Mesenchymal stem cell (in vitro differentiated cells and primary cell): Measurements from ENCODE around the gene MYL6.

Experiments used
- DNase-seq: peaks from one replicate; pipeline ENCODE4 v3.0.0-alpha.2; 2013
- H2AFZ ChIP-seq: one replicate; pipeline ENCODE4 v1.6.1; 2013; ENCODE audit warnings: low read depth, mild to moderate bottlenecking, control low read depth, inconsistent platforms, low read length, moderate library complexity
- H2AK5ac ChIP-seq: 2 replicates; pipeline ENCODE4 v1.6.1; 2013; ENCODE audit warnings: low read length, moderate library complexity, mild to moderate bottlenecking, inconsistent platforms; ENCODE audit not compliant: severe bottlenecking
- H2BK120ac ChIP-seq: one replicate; pipeline ENCODE4 v1.6.1; 2013; ENCODE audit warnings: low read depth, mild to moderate bottlenecking, inconsistent platforms, low read length, moderate library complexity
- H2BK12ac ChIP-seq, 2 experiments: one replicate each; pipeline ENCODE4 v1.6.1; 2013; ENCODE audit warnings: inconsistent platforms in 2 of 2, low read length in 2 of 2, mild to moderate bottlenecking in 2 of 2, moderate library complexity in 2 of 2, control low read depth in 1 of 2
- H2BK15ac ChIP-seq: one replicate; pipeline ENCODE4 v1.6.1; 2013; ENCODE audit warnings: mild to moderate bottlenecking, low read depth, inconsistent platforms; ENCODE audit not compliant: poor library complexity, severe bottlenecking
- H2BK5ac ChIP-seq: 2 replicates; pipeline ENCODE4 v1.6.1; 2013; ENCODE audit warnings: low read depth, mild to moderate bottlenecking, low read length, control low read depth, inconsistent platforms; ENCODE audit not compliant: poor library complexity, severe bottlenecking
- H3K14ac ChIP-seq, 2 experiments: one replicate each; pipeline ENCODE4 v1.6.1; 2013; ENCODE audit warnings: inconsistent platforms in 2 of 2, low read length in 2 of 2, control low read depth in 1 of 2, mild to moderate bottlenecking in 1 of 2, moderate library complexity in 1 of 2
- H3K18ac ChIP-seq, 2 experiments: one replicate each; pipeline ENCODE4 v1.6.1; 2013; ENCODE audit warnings: inconsistent platforms in 2 of 2, low read length in 2 of 2, control low read depth in 1 of 2, low read depth in 1 of 2, mild to moderate bottlenecking in 1 of 2
- H3K23ac ChIP-seq, 2 experiments: one replicate each; pipeline ENCODE4 v1.6.1; 2013; ENCODE audit warnings: inconsistent platforms in 2 of 2, low read length in 2 of 2, mild to moderate bottlenecking in 2 of 2, moderate library complexity in 2 of 2, control low read depth in 1 of 2
- H3K27ac ChIP-seq: 2 replicates; pipeline ENCODE4 v1.5.1; 2013; ENCODE audit warnings: mild to moderate bottlenecking, moderate library complexity, low read length, control low read depth, inconsistent platforms; ENCODE audit not compliant: poor library complexity, severe bottlenecking
- H3K27me3 ChIP-seq, 2 experiments: 2 replicates each; pipeline versions ENCODE4 v1.6.1 to v1.7.0; 2013; ENCODE audit warnings: low read length in 2 of 2, mild to moderate bottlenecking in 2 of 2, moderate library complexity in 2 of 2, control low read depth in 1 of 2, inconsistent platforms in 1 of 2; ENCODE audit not compliant: control insufficient read depth in 1 of 2, insufficient read depth in 1 of 2
- H3K36me3 ChIP-seq, 2 experiments: 2 replicates each; pipeline versions ENCODE4 v1.6.1 to v1.7.0; 2013; ENCODE audit warnings: low read length in 2 of 2, control low read depth in 1 of 2, inconsistent platforms in 1 of 2, low read depth in 1 of 2, mild to moderate bottlenecking in 1 of 2; ENCODE audit not compliant: insufficient read depth in 2 of 2, control insufficient read depth in 1 of 2
- H3K4ac ChIP-seq, 2 experiments: one replicate each; pipeline ENCODE4 v1.6.1; 2013; ENCODE audit warnings: inconsistent platforms in 2 of 2, low read length in 2 of 2, mild to moderate bottlenecking in 2 of 2, moderate library complexity in 2 of 2, control low read depth in 1 of 2, low read depth in 1 of 2
- H3K4me1 ChIP-seq: 2 replicates; pipeline ENCODE4 v1.6.1; 2013; ENCODE audit warnings: low read depth, low read length, control low read depth; ENCODE audit not compliant: control insufficient read depth, insufficient read depth
- H3K4me2 ChIP-seq: 2 replicates; pipeline ENCODE4 v1.6.1; 2013; ENCODE audit warnings: low read length, mild to moderate bottlenecking, inconsistent platforms; ENCODE audit not compliant: poor library complexity, severe bottlenecking
- H3K4me3 ChIP-seq, 2 experiments: 2 replicates each; pipeline versions ENCODE4 v1.5.1 to v1.7.0; 2013; ENCODE audit warnings: low read length in 2 of 2, mild to moderate bottlenecking in 2 of 2, control low read depth in 1 of 2, low read depth in 1 of 2; ENCODE audit not compliant: insufficient read depth in 1 of 2
- H3K79me1 ChIP-seq: replicated peaks from 2 replicates; pipeline ENCODE4 v1.6.1; 2013; ENCODE audit warnings: mild to moderate bottlenecking, control low read depth, low read length, inconsistent platforms; ENCODE audit not compliant: poor library complexity, severe bottlenecking
- H3K9ac ChIP-seq: 2 replicates; pipeline ENCODE4 v1.7.0; 2013; ENCODE audit warnings: mild to moderate bottlenecking, low read length, moderate library complexity
- H3K9me3 ChIP-seq: 2 replicates; pipeline ENCODE4 v1.7.0; 2013; ENCODE audit warnings: mild to moderate bottlenecking, low read length; ENCODE audit not compliant: control insufficient read depth
- H4K8ac ChIP-seq: one replicate; pipeline ENCODE4 v1.6.1; 2013; ENCODE audit warnings: inconsistent platforms, mild to moderate bottlenecking, low read length, moderate library complexity
- H4K91ac ChIP-seq: one replicate; pipeline ENCODE4 v1.6.1; 2013; ENCODE audit warnings: mild to moderate bottlenecking, low read length, inconsistent platforms
- WGBS: methylation state at CpG from one replicate; pipeline ENCODE4 v1.1.7; 2013; ENCODE audit warnings: mixed read lengths; 5-methylcytosine and 5-hydroxymethylcytosine counted together

The MYL6 gene

DNA sequence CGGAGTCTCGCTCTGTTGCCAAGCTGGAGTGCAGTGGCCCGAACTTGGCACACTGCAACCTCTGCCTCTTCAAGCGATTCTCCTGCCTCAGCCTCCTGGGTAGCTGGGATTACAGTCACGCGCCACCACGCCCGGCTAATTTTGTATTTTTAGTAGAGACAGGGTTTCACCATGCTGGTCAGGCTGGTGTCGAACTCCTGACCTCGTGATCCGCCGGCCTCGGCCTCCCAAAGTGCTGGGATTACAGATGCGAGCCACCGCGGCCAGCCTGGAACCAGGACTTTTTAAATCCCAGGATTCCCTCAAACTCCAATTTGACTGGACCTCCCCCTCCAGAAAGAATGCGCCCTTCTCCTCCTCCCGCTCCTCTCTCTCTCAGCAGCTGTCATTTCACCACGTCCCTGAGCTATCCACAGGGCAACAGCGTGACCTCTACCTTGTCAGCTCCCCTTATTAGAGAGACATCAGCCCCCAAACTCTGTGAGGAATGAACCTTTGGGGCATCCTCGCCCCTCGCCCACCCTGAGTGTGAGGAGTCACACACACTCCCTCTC, 28.1 kb upstream of the MYL6 start:
- Histone ChIP-seq H3K79me1 (peaks cover 40% of the 10 kb centered on the region), H3K9ac (peak overlapping the region; percentile 93), H4K91ac (no peak overlapping the region), H4K8ac (no peak overlapping the region), H2AFZ (no peak overlapping the region), H2BK5ac (no peak overlapping the region), H2AK5ac (peak overlapping the region; percentile 17), H2BK120ac (no peak overlapping the region), H3K9me3 (no peaks in the 10 kb centered on the region), H3K27ac (no peak overlapping the region), H3K23ac (peak overlapping the region in 1 of 2 experiments; percentile 2), H3K27me3 (no peaks in the 10 kb centered on the region), H2BK15ac (no peak overlapping the region), H3K14ac (no peak overlapping the region), H3K36me3 (peaks cover 41 to 47% of the 10 kb centered on the region in 2 experiments), H3K18ac (no peak overlapping the region), H3K4me1 (peaks cover 9% of the 10 kb centered on the region), H3K4me2 (peak overlapping the region; percentile 87), H3K4me3 (peak overlapping the region in 1 of 2 experiments; percentile 96), H2BK12ac (no peak overlapping the region), H3K4ac (no peak overlapping the region)
- WGBS: 86% methylated on average over 22 of the region's 22 CpGs
- no peak for DNase-seq

DNA sequence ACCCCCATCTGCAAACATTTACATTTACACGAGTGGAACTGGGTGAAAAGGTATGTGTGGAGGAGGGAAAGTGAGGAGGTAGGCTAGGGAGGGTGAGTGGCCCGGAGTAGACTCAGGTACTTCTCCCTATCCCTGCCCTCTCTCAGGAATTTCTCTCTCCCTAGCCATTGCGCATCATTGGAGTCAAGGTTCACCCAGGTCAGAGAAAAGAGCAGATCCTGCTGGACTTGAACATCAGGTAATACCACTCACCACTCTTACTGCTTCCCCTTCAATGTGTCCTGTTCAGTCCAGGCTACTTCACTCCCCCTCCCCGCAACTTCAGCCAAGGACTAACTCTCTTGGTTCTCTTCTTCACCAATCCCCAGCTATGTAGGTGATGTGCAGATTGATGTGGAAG, 27.3 kb upstream of the MYL6 start:
- H2BK120ac ChIP-seq: no peak overlapping the region
- H3K36me3 ChIP-seq: peaks cover 43 to 52% of the 10 kb centered on the region in 2 experiments
- H3K27me3 ChIP-seq: no peaks in the 10 kb centered on the region
- DNase-seq: no peak
- H3K27ac ChIP-seq: no peak overlapping the region
- no peak overlapping the region for H4K91ac ChIP-seq
- H3K4me3 ChIP-seq: no peak overlapping the region
- no peak overlapping the region for H2AFZ ChIP-seq
- no peak overlapping the region for H3K14ac ChIP-seq
- H3K4me2 ChIP-seq: no peak overlapping the region
- peaks cover 9% of the 10 kb centered on the region for H3K4me1 ChIP-seq
- no peak overlapping the region for H4K8ac ChIP-seq
- 100% methylated on average over 2 of the region's 4 CpGs for WGBS
- H3K9me3 ChIP-seq: no peaks in the 10 kb centered on the region
- no peak overlapping the region for H3K9ac ChIP-seq
- H2BK5ac ChIP-seq: no peak overlapping the region
- no peak overlapping the region for H3K18ac ChIP-seq
- H3K4ac ChIP-seq: no peak overlapping the region
- H2AK5ac ChIP-seq: no peak overlapping the region
- peaks cover 40% of the 10 kb centered on the region for H3K79me1 ChIP-seq
- H3K23ac ChIP-seq: no peak overlapping the region
- H2BK12ac ChIP-seq: no peak overlapping the region
- no peak overlapping the region for H2BK15ac ChIP-seq

DNA sequence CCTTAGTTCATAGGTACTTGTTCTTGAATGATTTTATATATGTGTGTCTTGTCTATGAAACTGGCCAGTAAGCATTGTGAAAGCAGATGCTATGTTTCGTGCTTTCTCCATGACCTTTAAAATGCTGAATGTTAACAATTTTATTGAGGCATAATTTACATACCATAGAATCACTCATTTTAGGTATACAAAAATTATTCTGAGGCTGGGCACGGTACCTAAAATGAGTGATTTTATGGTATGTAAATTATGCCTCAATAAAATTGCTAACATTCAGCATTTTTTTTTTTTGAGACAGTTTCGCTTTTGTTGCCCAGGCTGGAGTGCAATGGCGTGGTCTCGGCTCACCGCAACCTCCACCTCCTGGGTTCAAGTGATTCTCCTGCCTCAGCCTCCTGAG, 23.3 kb upstream of the MYL6 start:
- DNase-seq: no peak
- no peak overlapping the region for H2BK120ac ChIP-seq
- 100% methylated on average over 4 of the region's 6 CpGs for WGBS
- H2AK5ac ChIP-seq: no peak overlapping the region
- H3K18ac ChIP-seq: no peak overlapping the region
- H4K8ac ChIP-seq: no peak overlapping the region
- H4K91ac ChIP-seq: no peak overlapping the region
- H3K4me3 ChIP-seq: no peak overlapping the region
- no peaks in the 10 kb centered on the region for H3K9me3 ChIP-seq
- H3K4ac ChIP-seq: no peak overlapping the region
- H3K36me3 ChIP-seq: peaks cover 80 to 91% of the 10 kb centered on the region in 2 experiments
- H3K27me3 ChIP-seq: no peaks in the 10 kb centered on the region
- H3K79me1 ChIP-seq: peaks cover 50% of the 10 kb centered on the region
- H2BK15ac ChIP-seq: no peak overlapping the region
- no peak overlapping the region for H2BK5ac ChIP-seq
- H2AFZ ChIP-seq: no peak overlapping the region
- H3K27ac ChIP-seq: no peak overlapping the region
- no peak overlapping the region for H3K9ac ChIP-seq
- H3K4me2 ChIP-seq: no peak overlapping the region
- no peak overlapping the region for H2BK12ac ChIP-seq
- H3K23ac ChIP-seq: no peak overlapping the region
- peaks cover 6% of the 10 kb centered on the region for H3K4me1 ChIP-seq
- H3K14ac ChIP-seq: no peak overlapping the region

DNA sequence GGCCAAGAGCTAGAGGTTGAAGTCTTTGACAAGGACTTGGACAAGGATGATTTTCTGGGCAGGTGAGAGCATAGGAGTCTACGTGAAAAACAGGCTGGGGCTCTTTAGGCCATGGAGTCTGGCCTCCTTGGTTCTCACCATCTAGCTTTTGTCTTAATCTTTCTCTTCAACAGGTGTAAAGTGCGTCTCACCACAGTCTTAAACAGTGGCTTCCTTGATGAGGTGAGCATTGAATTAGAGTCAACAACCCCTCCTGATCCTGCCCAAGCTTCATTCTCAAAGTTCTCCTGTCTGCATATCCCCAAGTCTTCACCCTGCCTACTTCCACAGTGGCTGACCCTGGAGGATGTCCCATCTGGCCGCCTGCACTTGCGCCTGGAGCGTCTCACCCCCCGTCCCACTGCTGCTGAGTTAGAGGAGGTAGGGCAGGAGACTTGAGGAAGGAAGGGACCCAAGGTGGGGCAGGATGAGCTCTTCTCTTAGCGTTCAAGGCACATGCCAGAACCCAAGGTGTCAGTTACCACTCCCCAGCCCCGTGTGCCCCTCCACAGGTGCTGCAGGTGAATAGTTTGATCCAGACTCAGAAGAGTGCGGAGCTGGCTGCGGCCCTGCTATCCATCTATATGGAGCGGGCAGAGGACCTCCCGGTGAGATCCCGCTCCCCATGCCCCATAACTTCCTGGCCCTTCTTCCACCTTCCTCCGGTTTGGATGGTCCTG, 20.1 kb upstream of the MYL6 start:
- peaks cover 27% of the 10 kb centered on the region for H3K79me1 ChIP-seq
- WGBS: 99% methylated on average over 11 of the region's 14 CpGs
- DNase-seq: no peak

More for the DNA sequence above, 20.1 kb upstream of the MYL6 start:
- Histone ChIP-seq H3K27ac (no peak overlapping the region), H3K14ac (no peak overlapping the region), H3K4me2 (no peak overlapping the region), H3K23ac (no peak overlapping the region), H2BK5ac (no peak overlapping the region), H3K36me3 (peaks cover 71 to 92% of the 10 kb centered on the region in 2 experiments), H3K18ac (no peak overlapping the region), H2BK120ac (no peak overlapping the region), H2BK12ac (no peak overlapping the region), H3K9me3 (no peaks in the 10 kb centered on the region), H4K8ac (no peak overlapping the region), H3K4ac (no peak overlapping the region), H3K9ac (no peak overlapping the region), H3K4me1 (peaks cover 2% of the 10 kb centered on the region), H3K27me3 (no peaks in the 10 kb centered on the region), H2AK5ac (no peak overlapping the region), H2BK15ac (no peak overlapping the region), H3K4me3 (no peak overlapping the region), H2AFZ (no peak overlapping the region), H4K91ac (no peak overlapping the region)
